Nephron progenitor cell (in vitro differentiated cells): ENCODE results near the gene MMP15.

Experiments
- DNase-seq: peaks from one replicate; pipeline ENCODE4 v3.0.0; 2021
- H3K27ac Mint-ChIP-seq: 2 replicates; pipeline ENCODE4 v1.8.0; 2021; ENCODE audit warnings: mild to moderate bottlenecking, moderate library complexity, mixed read lengths
- H3K27me3 Mint-ChIP-seq: 2 replicates; pipeline ENCODE4 v1.8.0; 2021; ENCODE audit warnings: mild to moderate bottlenecking, low read depth, mixed read lengths; ENCODE audit not compliant: poor library complexity
- H3K36me3 Mint-ChIP-seq: 2 replicates; pipeline ENCODE4 v1.8.0; 2021; ENCODE audit warnings: low read depth, mixed read lengths
- H3K4me1 Mint-ChIP-seq: 2 replicates; pipeline ENCODE4 v1.8.0; 2021; ENCODE audit warnings: mixed read lengths
- H3K4me3 Mint-ChIP-seq: 2 replicates; pipeline ENCODE4 v1.8.0; 2021; ENCODE audit warnings: mild to moderate bottlenecking, moderate library complexity, mixed read lengths
- H3K9me3 Mint-ChIP-seq: 2 replicates; pipeline ENCODE4 v1.8.0; 2021; ENCODE audit warnings: mild to moderate bottlenecking, moderate library complexity, mixed read lengths
- TF ChIP-seq, protein P1 (sequence below): fragments of 200-600 bp; sonication (generic); IDR thresholded peaks from 2 replicates; pipeline ENCODE4 v1.5.0; 2021; ENCODE audit warnings: antibody characterized with exemption

MMP15 gene

DNA sequence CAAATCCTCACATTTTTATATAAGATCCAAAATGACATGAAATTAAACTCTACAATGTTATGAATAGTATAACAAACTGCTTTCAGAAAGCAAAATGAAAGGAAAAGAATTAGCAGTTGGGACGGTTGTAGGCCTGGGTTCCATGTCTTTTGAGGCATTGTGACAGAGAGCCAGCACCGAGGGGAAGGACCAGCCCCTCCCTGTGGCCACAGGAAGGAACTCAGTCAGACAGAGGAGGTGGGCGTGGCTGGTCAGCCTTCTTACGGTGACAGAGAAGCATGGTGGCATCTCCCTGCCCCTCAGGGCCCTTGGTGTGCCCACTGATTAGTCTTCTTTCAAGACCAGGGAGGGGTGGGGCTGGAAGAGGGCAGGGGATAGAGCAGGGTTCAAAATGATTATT lies 30.8 kb upstream of the MMP15 start:
- peaks cover 16% of the 10 kb centered on the region for H3K4me1 Mint-ChIP-seq

DNA sequence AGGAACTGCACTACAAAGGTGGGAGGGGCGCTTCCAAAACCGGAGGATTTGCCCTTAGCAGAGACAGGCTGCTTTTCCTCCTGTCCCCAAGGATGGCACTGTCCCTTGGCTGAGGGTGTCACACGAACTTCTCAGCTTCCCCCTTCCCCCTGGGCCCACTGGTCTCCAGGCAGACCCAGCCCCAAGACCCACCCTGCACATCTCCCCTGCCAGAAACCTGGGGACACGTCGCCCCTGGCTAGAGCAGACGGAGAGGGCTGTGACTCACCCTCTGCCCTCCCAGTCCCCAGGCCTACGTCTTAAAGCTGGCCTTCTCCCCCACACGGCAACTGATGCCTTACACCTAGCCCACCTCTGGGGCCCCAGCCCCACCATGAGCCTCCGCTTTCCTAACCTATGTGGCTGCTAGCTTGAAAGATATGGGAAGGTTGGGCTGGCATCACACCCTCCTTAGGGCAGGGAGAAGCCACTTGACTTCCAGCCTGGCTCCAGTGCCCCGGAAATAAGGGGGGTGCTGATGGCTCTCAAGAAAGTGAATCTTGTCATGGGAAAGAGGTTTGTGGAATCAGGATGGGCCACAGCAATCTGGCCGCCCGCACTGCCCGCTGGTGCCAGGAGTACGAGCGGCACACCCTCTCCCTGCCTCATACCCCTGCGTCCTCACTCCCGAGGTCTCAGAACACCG lies 29.7 kb upstream of the MMP15 start:
- H3K27ac Mint-ChIP-seq: no peak overlapping the region
- no peaks in the 10 kb centered on the region for H3K9me3 Mint-ChIP-seq
- peaks cover 16% of the 10 kb centered on the region for H3K4me1 Mint-ChIP-seq
- DNase-seq: no peak
- TF ChIP-seq, protein P1, sequence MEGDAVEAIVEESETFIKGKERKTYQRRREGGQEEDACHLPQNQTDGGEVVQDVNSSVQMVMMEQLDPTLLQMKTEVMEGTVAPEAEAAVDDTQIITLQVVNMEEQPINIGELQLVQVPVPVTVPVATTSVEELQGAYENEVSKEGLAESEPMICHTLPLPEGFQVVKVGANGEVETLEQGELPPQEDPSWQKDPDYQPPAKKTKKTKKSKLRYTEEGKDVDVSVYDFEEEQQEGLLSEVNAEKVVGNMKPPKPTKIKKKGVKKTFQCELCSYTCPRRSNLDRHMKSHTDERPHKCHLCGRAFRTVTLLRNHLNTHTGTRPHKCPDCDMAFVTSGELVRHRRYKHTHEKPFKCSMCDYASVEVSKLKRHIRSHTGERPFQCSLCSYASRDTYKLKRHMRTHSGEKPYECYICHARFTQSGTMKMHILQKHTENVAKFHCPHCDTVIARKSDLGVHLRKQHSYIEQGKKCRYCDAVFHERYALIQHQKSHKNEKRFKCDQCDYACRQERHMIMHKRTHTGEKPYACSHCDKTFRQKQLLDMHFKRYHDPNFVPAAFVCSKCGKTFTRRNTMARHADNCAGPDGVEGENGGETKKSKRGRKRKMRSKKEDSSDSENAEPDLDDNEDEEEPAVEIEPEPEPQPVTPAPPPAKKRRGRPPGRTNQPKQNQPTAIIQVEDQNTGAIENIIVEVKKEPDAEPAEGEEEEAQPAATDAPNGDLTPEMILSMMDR: no peak
- H3K36me3 Mint-ChIP-seq: peaks cover 4% of the 10 kb centered on the region
- no peak overlapping the region for H3K4me3 Mint-ChIP-seq
- peaks cover 3% of the 10 kb centered on the region for H3K27me3 Mint-ChIP-seq

More for the DNA sequence above, 30.8 kb upstream of the MMP15 start:
- no peak overlapping the region for H3K4me3 Mint-ChIP-seq
- peak; percentile 57 for DNase-seq
- no peaks in the 10 kb centered on the region for H3K9me3 Mint-ChIP-seq
- TF ChIP-seq, protein P1: peak; percentile 33
- H3K27ac Mint-ChIP-seq: no peak overlapping the region
- peaks cover 4% of the 10 kb centered on the region for H3K36me3 Mint-ChIP-seq
- H3K27me3 Mint-ChIP-seq: peaks cover 3% of the 10 kb centered on the region

DNA sequence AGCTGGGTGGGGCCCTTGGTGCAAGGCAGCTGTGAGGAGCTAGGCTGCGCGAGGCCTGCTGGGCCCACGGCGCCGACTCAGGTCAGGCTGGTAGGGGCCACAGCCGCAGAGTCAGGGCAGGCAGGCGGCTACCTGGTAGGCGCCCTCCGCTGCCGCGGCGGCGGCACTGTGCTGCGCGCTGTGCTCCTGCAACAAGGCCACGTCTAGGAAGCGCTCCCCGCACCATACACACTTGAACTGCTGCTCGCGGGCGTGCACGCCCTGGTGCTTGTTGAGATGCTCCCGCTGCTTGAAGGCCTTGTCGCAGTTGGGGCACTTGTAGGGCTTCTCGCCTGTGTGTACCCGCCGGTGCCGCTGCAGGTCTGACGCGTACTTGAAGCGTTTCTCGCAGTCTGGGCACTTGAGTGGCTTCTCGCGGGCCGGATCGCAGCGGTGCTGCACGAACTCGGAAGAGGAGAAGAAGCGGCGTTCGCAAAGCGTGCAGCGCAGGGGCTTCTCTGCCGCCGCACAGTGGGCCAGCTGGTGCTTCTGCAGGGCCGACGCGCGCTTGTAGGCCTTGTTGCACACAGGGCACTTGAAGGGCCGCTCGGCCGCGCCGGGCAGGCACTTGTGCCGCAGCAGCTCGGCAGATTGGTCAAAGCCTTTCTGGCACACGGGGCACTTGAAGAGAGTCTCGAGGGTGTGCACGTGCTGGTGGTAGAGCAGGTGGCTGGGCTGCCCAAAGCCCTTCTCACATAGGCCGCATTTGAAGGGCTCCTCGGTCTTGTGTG lies 29.0 kb upstream of the MMP15 start:
- Mint-ChIP-seq H3K36me3 (peaks cover 4% of the 10 kb centered on the region), H3K9me3 (no peaks in the 10 kb centered on the region), H3K4me3 (no peak overlapping the region), H3K4me1 (peaks cover 22% of the 10 kb centered on the region), H3K27ac (no peak overlapping the region), H3K27me3 (peaks cover 3% of the 10 kb centered on the region)
- TF ChIP-seq, protein P1: no peak
- no peak for DNase-seq

DNA sequence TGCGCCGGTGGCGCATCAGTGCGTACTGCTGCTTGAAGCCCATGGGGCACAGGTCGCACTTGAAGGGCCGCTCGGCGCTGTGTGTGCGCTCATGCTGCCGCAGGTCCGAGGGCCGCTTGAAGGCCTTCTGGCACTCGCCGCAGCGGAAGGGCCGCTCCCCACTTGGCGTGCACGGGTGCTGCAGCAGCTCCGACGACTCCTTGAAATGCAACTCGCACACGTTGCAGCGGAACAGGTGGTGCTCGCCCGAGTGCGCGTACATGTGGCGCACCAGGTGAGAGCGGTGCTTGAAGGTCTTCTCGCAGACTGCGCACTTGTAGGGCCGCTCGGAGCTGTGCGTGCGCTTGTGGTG lies 28.4 kb upstream of the MMP15 start:
- H3K9me3 Mint-ChIP-seq: no peaks in the 10 kb centered on the region
- no peak overlapping the region for H3K4me3 Mint-ChIP-seq
- TF ChIP-seq, protein P1: no peak
- peaks cover 4% of the 10 kb centered on the region for H3K36me3 Mint-ChIP-seq
- H3K27ac Mint-ChIP-seq: no peak overlapping the region
- H3K27me3 Mint-ChIP-seq: peaks cover 3% of the 10 kb centered on the region
- peaks cover 27% of the 10 kb centered on the region for H3K4me1 Mint-ChIP-seq
- no peak for DNase-seq

DNA sequence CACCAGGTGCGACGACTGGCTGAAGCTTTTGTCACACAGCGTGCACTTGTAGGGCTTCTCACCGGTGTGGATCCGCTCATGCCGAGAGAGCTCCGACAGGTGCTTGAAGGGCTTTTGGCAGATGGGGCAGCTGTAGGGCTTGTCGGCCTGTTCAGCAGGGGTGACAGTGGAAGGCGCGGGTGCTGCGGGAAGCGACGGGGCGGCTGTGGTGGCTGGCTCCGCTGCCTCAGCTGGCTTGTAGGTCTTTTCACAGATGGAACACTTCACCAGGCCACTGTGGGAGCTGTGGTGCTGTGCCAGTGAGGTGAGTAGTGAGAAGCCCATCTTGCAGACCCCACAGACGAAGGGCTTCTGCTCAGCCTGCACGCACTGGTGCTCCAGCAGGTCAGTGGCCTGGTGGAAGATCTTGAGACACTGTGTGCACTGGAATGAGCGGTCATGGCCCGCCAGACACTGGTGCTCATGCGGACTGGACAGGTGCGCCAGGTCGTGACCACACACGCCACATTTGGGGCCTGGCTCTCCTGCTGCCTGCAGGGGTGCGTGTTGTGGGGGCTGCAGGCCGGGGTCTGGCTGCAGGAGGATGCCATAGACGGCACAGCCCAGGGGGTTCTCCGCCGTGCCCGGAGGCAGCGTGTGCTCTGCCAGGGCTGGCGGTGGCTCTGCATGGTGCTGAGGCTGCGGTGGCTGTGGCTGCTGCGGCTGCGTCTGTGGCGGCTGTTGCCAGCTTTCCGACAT lies 27.9 kb upstream of the MMP15 start:
- TF ChIP-seq, protein P1: no peak
- no peak for DNase-seq
- Mint-ChIP-seq H3K27ac (no peak overlapping the region), H3K27me3 (peaks cover 3% of the 10 kb centered on the region), H3K9me3 (no peaks in the 10 kb centered on the region), H3K4me3 (peak overlapping the region; percentile 44), H3K36me3 (peaks cover 4% of the 10 kb centered on the region), H3K4me1 (peaks cover 28% of the 10 kb centered on the region)
